Measurements from ENCODE around the gene APBB1.

The APBB1 gene

GRCh38 chr11:6443269-6444003 is 24.5 kb upstream of the APBB1 start:
- Histone ChIP-seq H3K4me3 (ENCODE audit: low read depth, low read length) (no peak overlapping the region), H3K9ac (no peak overlapping the region), H3K79me2 (no peaks in the 10 kb centered on the region), H3K9me3 (ENCODE audit: control insufficient read depth, low read length) (no peaks in the 10 kb centered on the region), H3K27me3 (ENCODE audit: control insufficient read depth, insufficient read depth, low read length) (no peaks in the 10 kb centered on the region), H3K36me3 (ENCODE audit: control insufficient read depth, insufficient read depth, low read length) (no peaks in the 10 kb centered on the region), H3K4me1 (no peaks in the 10 kb centered on the region), H3K27ac (no peak overlapping the region), H3K4me2 (ENCODE audit: low read length) (no peak overlapping the region), H2AFZ (no peak overlapping the region)
- TF ChIP-seq CTCF (IDR thresholded peaks at IDR 0.05), result peak; percentile 62

DNA sequence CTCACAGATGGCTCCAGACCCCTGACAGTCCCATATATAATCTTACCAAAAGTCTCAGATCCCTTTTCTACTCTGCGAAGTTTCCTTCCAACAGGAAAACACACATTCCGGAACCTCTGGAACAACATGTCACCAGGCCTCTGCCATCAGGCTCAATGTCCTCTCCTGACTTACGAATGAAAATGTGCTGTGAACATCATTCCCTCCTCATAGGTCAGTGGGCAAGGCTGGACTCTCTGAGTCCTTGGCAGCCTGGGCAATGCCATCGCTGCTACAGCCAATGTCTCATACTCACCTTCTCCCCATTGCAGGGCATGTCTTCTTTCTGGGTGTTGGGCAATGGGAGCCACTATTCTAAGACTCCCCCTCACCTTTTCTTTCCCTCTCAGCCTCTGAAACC is 23.5 kb upstream of the APBB1 start:
- Histone ChIP-seq H3K4me1 (no peaks in the 10 kb centered on the region), H3K4me3 (ENCODE audit: low read depth, low read length) (no peak overlapping the region), H3K9ac (no peak overlapping the region), H3K9me3 (ENCODE audit: control insufficient read depth, low read length) (no peaks in the 10 kb centered on the region), H3K27me3 (ENCODE audit: control insufficient read depth, insufficient read depth, low read length) (no peaks in the 10 kb centered on the region), H3K79me2 (no peaks in the 10 kb centered on the region), H3K36me3 (ENCODE audit: control insufficient read depth, insufficient read depth, low read length) (no peaks in the 10 kb centered on the region), H3K27ac (no peak overlapping the region), H2AFZ (no peak overlapping the region), H3K4me2 (ENCODE audit: low read length) (no peak overlapping the region)
- no peak for TF ChIP-seq CTCF (IDR thresholded peaks at IDR 0.05)

GRCh38 chr11:6440906-6441358 is 22.0 kb upstream of the APBB1 start, which contains the start of gene HPX:
TSS of gene HPX (minus strand) at chr11:6440987. CDS start at chr11:6440963, 24 bp downstream.
- Histone ChIP-seq H3K9me3 (ENCODE audit: control insufficient read depth, low read length) (no peaks in the 10 kb centered on the region), H3K4me2 (ENCODE audit: low read length) (no peak within 1 kb of the TSS), H3K36me3 (ENCODE audit: control insufficient read depth, insufficient read depth, low read length) (no peaks in the 10 kb centered on the region), H2AFZ (no peak within 1 kb of the TSS), H3K4me1 (no peaks in the 10 kb centered on the region), H3K79me2 (no peaks in the 10 kb centered on the region), H3K27me3 (ENCODE audit: control insufficient read depth, insufficient read depth, low read length) (no peaks in the 10 kb centered on the region), H3K4me3 (ENCODE audit: low read depth, low read length) (no peak within 1 kb of the TSS), H3K27ac (no peak within 1 kb of the TSS), H3K9ac (no peak within 1 kb of the TSS)
- TF ChIP-seq CTCF (IDR thresholded peaks at IDR 0.05), result no peak

GRCh38 chr11:6438979-6439571 is 20.2 kb upstream of the APBB1 start:
- Histone ChIP-seq H3K9me3 (ENCODE audit: control insufficient read depth, low read length) (no peaks in the 10 kb centered on the region), H3K27ac (no peak overlapping the region), H3K27me3 (ENCODE audit: control insufficient read depth, insufficient read depth, low read length) (no peaks in the 10 kb centered on the region), H3K79me2 (no peaks in the 10 kb centered on the region), H3K4me2 (ENCODE audit: low read length) (no peak overlapping the region), H3K4me3 (ENCODE audit: low read depth, low read length) (no peak overlapping the region), H3K9ac (no peak overlapping the region), H3K36me3 (ENCODE audit: control insufficient read depth, insufficient read depth, low read length) (no peaks in the 10 kb centered on the region), H3K4me1 (no peaks in the 10 kb centered on the region), H2AFZ (peak overlapping the region; percentile 7)
- TF ChIP-seq CTCF (IDR thresholded peaks at IDR 0.05), result peak; percentile 25
